ENCODE measurements around the gene GALNT13. TPM values are rescaled to one million over a fixed set of nuclear protein-coding genes. Genes with fewer than 3 reads are reported as not detected.

The GALNT13 gene
- total and polyA plus RNA-seq, 2 of the 13 experiments (the other 11 are each of a cell fraction or from before 2014, with no cell fraction given): 1.3 to 5.0 TPM

DNA sequence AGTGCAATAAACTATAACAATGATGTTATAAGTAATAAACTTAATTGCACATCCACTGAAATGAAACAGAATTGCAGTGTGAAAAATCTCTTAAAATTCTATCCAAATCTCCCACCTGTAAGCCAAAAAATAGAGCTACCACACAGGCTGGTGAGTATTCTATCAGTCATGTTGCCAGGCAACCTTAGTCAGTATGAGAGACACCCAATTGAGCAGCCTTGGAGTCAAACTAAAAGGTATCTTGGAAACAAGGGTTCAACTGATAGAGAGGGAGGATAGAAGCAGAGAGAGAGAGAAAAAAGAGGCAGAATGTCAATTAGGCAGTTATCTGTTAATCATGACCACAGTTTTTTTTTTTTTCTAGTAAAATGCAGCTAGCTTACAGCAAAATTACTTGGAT lies 45.8 kb downstream of the GALNT13 start:
- Histone ChIP-seq H3K79me2 (ENCODE audit: insufficient read depth, low read length) (no peaks in the 10 kb centered on the region), H3K9me3 (ENCODE audit: low read length) (peaks cover 9% of the 10 kb centered on the region; the same call in 1 of the 2 replicates), H2AFZ (ENCODE audit: low read length) (no peak overlapping the region), H4K20me1 (ENCODE audit: insufficient read depth, low read length) (no peaks in the 10 kb centered on the region), H3K4me3 (replicated peaks in 1 of 3; ENCODE audit: insufficient read depth in 1 of 3, low read depth in 2 of 3, low read length in 3 of 3) (no peak overlapping the region), H3K4me2 (ENCODE audit: low read depth, low read length) (no peak overlapping the region), H3K27ac (ENCODE audit: extremely low read length, insufficient read depth, low read length) (no peak overlapping the region), H3K9ac (ENCODE audit: insufficient read depth, low read depth, low read length) (no peak overlapping the region), H3K36me3 (replicated peaks in 1 of 2; ENCODE audit: control insufficient read depth in 1 of 2, insufficient read depth in 2 of 2, low read length in 2 of 2) (no peaks in the 10 kb centered on the region), H3K27me3 (ENCODE audit: control insufficient read depth in 1 of 2, insufficient read depth in 2 of 2, low read length in 2 of 2) (no peaks in the 10 kb centered on the region), H3K4me1 (ENCODE audit: insufficient read depth, low read length) (no peaks in the 10 kb centered on the region)
- CTCF ChIA-PET (ENCODE audit: low intra/inter-chr PET ratio, low total read pairs): no interaction called here
- POLR2A ChIA-PET: no interaction called here
- ATAC-seq: no peak
- no peak for FAIRE-seq
- no peak for TF ChIP-seq DNMT1 (CRISPR knock-in tag; IDR thresholded peaks at IDR 0.05)
- no peak for TF ChIP-seq MEIS1 (CRISPR knock-in tag; IDR thresholded peaks at IDR 0.05; ENCODE audit: borderline replicate concordance)
- no peak for TF ChIP-seq NR2F1 (CRISPR knock-in tag; IDR thresholded peaks at IDR 0.05)
- TF ChIP-seq, protein P1, sequence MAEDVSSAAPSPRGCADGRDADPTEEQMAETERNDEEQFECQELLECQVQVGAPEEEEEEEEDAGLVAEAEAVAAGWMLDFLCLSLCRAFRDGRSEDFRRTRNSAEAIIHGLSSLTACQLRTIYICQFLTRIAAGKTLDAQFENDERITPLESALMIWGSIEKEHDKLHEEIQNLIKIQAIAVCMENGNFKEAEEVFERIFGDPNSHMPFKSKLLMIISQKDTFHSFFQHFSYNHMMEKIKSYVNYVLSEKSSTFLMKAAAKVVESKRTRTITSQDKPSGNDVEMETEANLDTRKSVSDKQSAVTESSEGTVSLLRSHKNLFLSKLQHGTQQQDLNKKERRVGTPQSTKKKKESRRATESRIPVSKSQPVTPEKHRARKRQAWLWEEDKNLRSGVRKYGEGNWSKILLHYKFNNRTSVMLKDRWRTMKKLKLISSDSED (CRISPR knock-in tag; IDR thresholded peaks at IDR 0.05): no peak
- TF ChIP-seq RFXANK (CRISPR knock-in tag; IDR thresholded peaks at IDR 0.05): no peak
- TF ChIP-seq KDM5A (IDR thresholded peaks at IDR 0.05; ENCODE audit: borderline replicate concordance, low read length): no peak
- no peak for TF ChIP-seq MAFK (conservative IDR thresholded peaks at IDR 0.05 in 1 of 2, IDR thresholded peaks at IDR 0.05 in 1 of 2; ENCODE audit: low read length in 2 of 2)
- no peak for TF ChIP-seq TAF15 (IDR thresholded peaks at IDR 0.05; ENCODE audit: low read depth, low read length, poor library complexity, severe bottlenecking)
- no peak for TF ChIP-seq MIER2 (CRISPR knock-in tag; IDR thresholded peaks at IDR 0.05)
- BruUV-seq (replicated peaks): no TSS peak
- intact Hi-C loops (cut with micrococcal nuclease; ENCODE audit: unreplicated experiment) (no loop called here), in situ Hi-C loops (cut with HindIII; ENCODE audit: extremely low pct_ligation_motif_present, low pct_unique_long_range_greater_than_20kb) (no loop called here)
- no peak for DNase-seq (ENCODE audit: low spot score)

DNA sequence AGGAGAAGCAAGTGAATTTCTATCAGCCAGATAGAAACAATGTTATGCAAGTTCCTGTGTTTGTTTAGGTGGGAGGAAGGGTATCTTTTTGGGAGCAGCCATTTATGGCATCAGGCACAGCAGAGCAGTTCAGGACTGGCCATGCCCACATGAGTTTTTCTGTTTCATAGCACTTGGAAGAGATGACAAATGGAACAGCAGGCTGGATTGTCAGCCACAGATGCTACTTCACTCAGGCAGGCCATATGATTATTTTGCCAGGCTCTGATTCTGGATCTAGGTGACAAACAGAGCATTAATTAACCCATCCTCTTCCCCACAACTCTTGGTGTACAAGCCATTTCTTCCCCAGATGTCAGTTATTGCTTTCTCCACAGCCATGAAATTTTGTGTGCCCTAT lies 63.8 kb downstream of the GALNT13 start:
- ChIA-PET CTCF (ENCODE audit: low intra/inter-chr PET ratio, low total read pairs) (no interaction called here), POLR2A (no interaction called here)
- DNase-seq (ENCODE audit: low spot score) (no peak), FAIRE-seq (no peak), ATAC-seq (no peak)
- in situ Hi-C loops (cut with HindIII; ENCODE audit: extremely low pct_ligation_motif_present, low pct_unique_long_range_greater_than_20kb) (no loop called here), intact Hi-C loops (cut with micrococcal nuclease; ENCODE audit: unreplicated experiment) (no loop called here)
- Histone ChIP-seq H4K20me1 (ENCODE audit: insufficient read depth, low read length) (no peaks in the 10 kb centered on the region), H3K79me2 (ENCODE audit: insufficient read depth, low read length) (no peaks in the 10 kb centered on the region), H3K27ac (ENCODE audit: extremely low read length, insufficient read depth, low read length) (no peak overlapping the region), H3K4me2 (ENCODE audit: low read depth, low read length) (no peak overlapping the region), H2AFZ (ENCODE audit: low read length) (no peak overlapping the region), H3K4me3 (replicated peaks in 1 of 3; ENCODE audit: insufficient read depth in 1 of 3, low read depth in 2 of 3, low read length in 3 of 3) (no peak overlapping the region), H3K4me1 (ENCODE audit: insufficient read depth, low read length) (no peaks in the 10 kb centered on the region), H3K27me3 (ENCODE audit: control insufficient read depth in 1 of 2, insufficient read depth in 2 of 2, low read length in 2 of 2) (no peaks in the 10 kb centered on the region), H3K36me3 (replicated peaks in 1 of 2; ENCODE audit: control insufficient read depth in 1 of 2, insufficient read depth in 2 of 2, low read length in 2 of 2) (no peaks in the 10 kb centered on the region), H3K9ac (ENCODE audit: insufficient read depth, low read depth, low read length) (no peak overlapping the region), H3K9me3 (ENCODE audit: low read length) (no peaks in the 10 kb centered on the region)
- BruUV-seq (replicated peaks): no TSS peak
- TF ChIP-seq, protein P2, sequence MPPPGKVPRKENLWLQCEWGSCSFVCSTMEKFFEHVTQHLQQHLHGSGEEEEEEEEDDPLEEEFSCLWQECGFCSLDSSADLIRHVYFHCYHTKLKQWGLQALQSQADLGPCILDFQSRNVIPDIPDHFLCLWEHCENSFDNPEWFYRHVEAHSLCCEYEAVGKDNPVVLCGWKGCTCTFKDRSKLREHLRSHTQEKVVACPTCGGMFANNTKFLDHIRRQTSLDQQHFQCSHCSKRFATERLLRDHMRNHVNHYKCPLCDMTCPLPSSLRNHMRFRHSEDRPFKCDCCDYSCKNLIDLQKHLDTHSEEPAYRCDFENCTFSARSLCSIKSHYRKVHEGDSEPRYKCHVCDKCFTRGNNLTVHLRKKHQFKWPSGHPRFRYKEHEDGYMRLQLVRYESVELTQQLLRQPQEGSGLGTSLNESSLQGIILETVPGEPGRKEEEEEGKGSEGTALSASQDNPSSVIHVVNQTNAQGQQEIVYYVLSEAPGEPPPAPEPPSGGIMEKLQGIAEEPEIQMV (CRISPR knock-in tag; IDR thresholded peaks at IDR 0.05; ENCODE audit: low read depth): no peak
- no peak for TF ChIP-seq ZFP82 (CRISPR knock-in tag; IDR thresholded peaks at IDR 0.05; ENCODE audit: borderline replicate concordance)
- no peak for TF ChIP-seq ZNF572 (CRISPR knock-in tag; IDR thresholded peaks at IDR 0.05)
- TF ChIP-seq, protein P3, sequence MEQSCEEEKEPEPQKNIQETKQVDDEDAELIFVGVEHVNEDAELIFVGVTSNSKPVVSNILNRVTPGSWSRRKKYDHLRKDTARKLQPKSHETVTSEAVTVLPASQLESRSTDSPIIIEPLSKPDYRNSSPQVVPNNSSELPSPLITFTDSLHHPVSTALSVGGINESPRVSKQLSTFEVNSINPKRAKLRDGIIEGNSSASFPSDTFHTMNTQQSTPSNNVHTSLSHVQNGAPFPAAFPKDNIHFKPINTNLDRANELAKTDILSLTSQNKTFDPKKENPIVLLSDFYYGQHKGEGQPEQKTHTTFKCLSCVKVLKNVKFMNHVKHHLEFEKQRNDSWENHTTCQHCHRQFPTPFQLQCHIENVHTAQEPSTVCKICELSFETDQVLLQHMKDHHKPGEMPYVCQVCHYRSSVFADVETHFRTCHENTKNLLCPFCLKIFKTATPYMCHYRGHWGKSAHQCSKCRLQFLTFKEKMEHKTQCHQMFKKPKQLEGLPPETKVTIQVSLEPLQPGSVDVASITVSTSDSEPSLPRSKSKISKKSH (CRISPR knock-in tag; IDR thresholded peaks at IDR 0.05; ENCODE audit: borderline replicate concordance): no peak
- TF ChIP-seq CBX1 (IDR thresholded peaks at IDR 0.05; ENCODE audit: low read depth): no peak
